CD14-positive monocyte (primary cell): ENCODE measurements around the gene PPOX. TPM values are rescaled to one million over a fixed set of nuclear protein-coding genes. Genes with fewer than 3 reads are reported as not detected.

Experiments
- DNase-seq, 3 donors: peaks; one replicate each; pipeline ENCODE4 v3.0.0-alpha.2; 2011 to 2022
- H2AFZ ChIP-seq: 2 replicates; pipeline ENCODE4 v1.6.0; 2012; ENCODE audit warnings: mild to moderate bottlenecking, low read depth, low read length, inconsistent platforms; ENCODE audit not compliant: insufficient read depth, poor library complexity, severe bottlenecking
- H3K27ac ChIP-seq, 2 donors: 1 replicate in 1 of 2; 2 replicates in 1 of 2; pipeline ENCODE4 v1.5.1; 2012 to 2013; ENCODE audit warnings: low read length in 2 of 2, control low read depth in 1 of 2, inconsistent platforms in 1 of 2, low read depth in 1 of 2, mild to moderate bottlenecking in 1 of 2
- H3K27me3 ChIP-seq, 2 donors: one replicate each; pipeline versions ENCODE4 v1.6.0 to v1.6.1; 2011 to 2013; ENCODE audit warnings: low read length in 2 of 2; ENCODE audit not compliant: control insufficient read depth in 2 of 2, insufficient read depth in 2 of 2
- H3K36me3 ChIP-seq, 2 donors: replicated peaks in 1 of 2; 1 replicate in 1 of 2; 2 replicates in 1 of 2; pipeline versions ENCODE4 v1.5.1 to v1.6.1; 2012 to 2013; ENCODE audit warnings: low read length in 2 of 2, control low read depth in 1 of 2, inconsistent platforms in 1 of 2, mild to moderate bottlenecking in 1 of 2; ENCODE audit not compliant: insufficient read depth in 2 of 2, control insufficient read depth in 1 of 2
- H3K4me1 ChIP-seq, 2 donors: 1 replicate in 1 of 2; 2 replicates in 1 of 2; pipeline versions ENCODE4 v1.5.1 to v1.6.1; 2012 to 2013; ENCODE audit warnings: low read length in 2 of 2, control low read depth in 1 of 2, inconsistent platforms in 1 of 2, mild to moderate bottlenecking in 1 of 2, moderate library complexity in 1 of 2; ENCODE audit not compliant: insufficient read depth in 2 of 2, control insufficient read depth in 1 of 2
- H3K4me2 ChIP-seq: replicated peaks from 2 replicates; pipeline ENCODE3; 2012; ENCODE audit warnings: low read length, moderate library complexity, mild to moderate bottlenecking; ENCODE audit not compliant: poor library complexity, severe bottlenecking; ENCODE audit errors: extremely low read depth
- H3K4me3 ChIP-seq, 3 experiments: fragments of 200-600 bp in 1 of 3; sonication (generic) in 1 of 3; replicated peaks in 1 of 3; 1 replicate in 2 of 3; 2 replicates in 1 of 3; pipeline ENCODE4 v1.5.1; 2011 to 2013; ENCODE audit warnings: low read length in 3 of 3, mild to moderate bottlenecking in 3 of 3, control low read depth in 2 of 3, low read depth in 2 of 3, inconsistent platforms in 1 of 3, moderate library complexity in 1 of 3
- H3K79me2 ChIP-seq: 2 replicates; pipeline ENCODE4 v1.6.0; 2012; ENCODE audit warnings: mild to moderate bottlenecking, control low read depth, inconsistent platforms, low read length, moderate library complexity; ENCODE audit not compliant: insufficient read depth
- H3K9ac ChIP-seq: 2 replicates; pipeline ENCODE4 v1.6.0; 2017; ENCODE audit warnings: low read length, mild to moderate bottlenecking; ENCODE audit not compliant: insufficient read depth, poor library complexity, severe bottlenecking
- H3K9me3 ChIP-seq, 2 donors: replicated peaks in 1 of 2; 1 replicate in 1 of 2; 2 replicates in 1 of 2; pipeline versions ENCODE4 v1.5.1 to v1.6.1; 2012 to 2013; ENCODE audit warnings: low read length in 2 of 2, control low read depth in 1 of 2; ENCODE audit not compliant: control insufficient read depth in 1 of 2, insufficient read depth in 1 of 2
- H4K20me1 ChIP-seq: 2 replicates; pipeline ENCODE4 v1.6.0; 2012; ENCODE audit warnings: mild to moderate bottlenecking, low read length, control low read depth, moderate library complexity; ENCODE audit not compliant: insufficient read depth
- H3K27ac Mint-ChIP-seq, 7 donors: one replicate each; pipeline ENCODE4 v1.8.0; 2020; ENCODE audit warnings: mild to moderate bottlenecking in 7 of 7, mixed read lengths in 7 of 7, moderate library complexity in 6 of 7, inconsistent platforms in 2 of 7
- H3K27me3 Mint-ChIP-seq, 3 donors: one replicate each; pipeline ENCODE4 v1.8.0; 2021 to 2022; ENCODE audit warnings: low read depth in 3 of 3, mild to moderate bottlenecking in 3 of 3, mixed read lengths in 3 of 3, moderate library complexity in 3 of 3, inconsistent platforms in 1 of 3
- H3K36me3 Mint-ChIP-seq, 2 donors: one replicate each; pipeline ENCODE4 v1.8.0; 2020; ENCODE audit warnings: mixed read lengths in 2 of 2, inconsistent platforms in 1 of 2, mild to moderate bottlenecking in 1 of 2
- H3K4me1 Mint-ChIP-seq: one replicate; pipeline ENCODE4 v1.8.0; 2020; ENCODE audit warnings: mild to moderate bottlenecking, mixed read lengths
- H3K4me3 Mint-ChIP-seq, 2 donors: one replicate each; pipeline ENCODE4 v1.8.0; 2020; ENCODE audit warnings: mild to moderate bottlenecking in 2 of 2, mixed read lengths in 2 of 2, moderate library complexity in 1 of 2
- H3K9me3 Mint-ChIP-seq, 7 donors: one replicate each; pipeline ENCODE4 v1.8.0; 2020 to 2022; ENCODE audit warnings: mixed read lengths in 7 of 7, mild to moderate bottlenecking in 6 of 7, moderate library complexity in 6 of 7, inconsistent platforms in 2 of 7
- CTCF ChIP-seq: fragments of 200-600 bp; IDR thresholded peaks from one replicate; pipeline ENCODE4 v1.8.0; 2022; ENCODE audit warnings: antibody characterized with exemption, mild to moderate bottlenecking
- WGBS: methylation state at CpG from one replicate; pipeline ENCODE4 v1.1.5; 2013; ENCODE audit warnings: missing lambda C conversion rate; ENCODE audit not compliant: insufficient coverage; 5-methylcytosine and 5-hydroxymethylcytosine counted together
- intact Hi-C, 2 donors: fragments of 100-400 bp; cut with micrococcal nuclease; formaldehyde crosslinking; loops; one replicate each; pipeline versions ENCODE4 v1.15.0 to v1.15.1; 2023
- polyA plus RNA-seq, 3 donors: library from polyadenylated mRNA; depleted of rRNA in 1 of 3; unstranded in 2 of 3; stranded (reverse) in 1 of 3; fragments of 300-500 nt in 2 of 3; fragments of >200 nt in 1 of 3; fragmentation: Illumina TruSeq in 2 of 3; gene quantifications; 1 replicate in 2 of 3; 2 replicates in 1 of 3; pipeline ENCODE4 v1.2.3, GENCODE V29; 2012 to 2021

Gene PPOX
- polyA plus RNA-seq, 3 donors = 10.5 to 42.6 (median 10.8) TPM

- peaks cover 0 to 4% of the 10 kb centered on the region in 2 donors for H3K36me3 Mint-ChIP-seq
- peaks cover 66 to 67% of the 10 kb centered on the region in 2 donors for H3K4me1 ChIP-seq
These were observed 22.2 kb downstream of the PPOX start for GRCh38 chr1:161188381-161188780.

DNA sequence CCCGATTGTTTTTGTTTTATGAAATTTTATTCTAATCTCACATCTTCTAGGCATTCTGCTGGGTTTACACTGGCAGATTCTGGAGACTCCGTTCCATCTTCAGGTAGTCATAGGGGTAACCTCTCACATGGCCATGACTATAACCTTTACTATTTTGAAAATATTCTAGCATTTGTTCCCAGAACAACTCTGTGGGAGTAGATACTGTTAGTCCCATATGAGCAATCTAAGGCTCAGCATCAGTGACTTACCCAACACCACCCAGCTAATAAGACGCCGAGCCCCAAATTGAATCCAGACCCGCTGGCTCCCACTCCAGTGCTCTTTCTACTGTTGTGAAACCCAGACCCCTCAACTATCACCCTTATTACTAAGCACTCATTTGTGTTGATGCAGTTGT lies 22.8 kb downstream of the PPOX start:
- H3K27ac Mint-ChIP-seq = peak overlapping the region in 1 of 7 donors; percentile 45
- peaks cover 64 to 66% of the 10 kb centered on the region in 2 donors for H3K4me1 ChIP-seq
- peaks cover 77% of the 10 kb centered on the region for H3K4me1 Mint-ChIP-seq
- DNase-seq = no peak
- no peak overlapping the region for H3K4me2 ChIP-seq
- peaks cover 0 to 4% (median 1%) of the 10 kb centered on the region in 3 donors for H3K27me3 Mint-ChIP-seq
- no peaks in the 10 kb centered on the region for H3K9me3 Mint-ChIP-seq
- intact Hi-C loops = no loop called here
- H3K9ac ChIP-seq = no peak overlapping the region
- H3K9me3 ChIP-seq = no peaks in the 10 kb centered on the region
- H2AFZ ChIP-seq = no peak overlapping the region
- H4K20me1 ChIP-seq = no peaks in the 10 kb centered on the region
- no peaks in the 10 kb centered on the region for H3K27me3 ChIP-seq
- no peak for TF ChIP-seq CTCF
- no CpG with 5 or more reads among the region's 5 CpGs for WGBS
- no peak overlapping the region for H3K4me3 ChIP-seq
- no peak overlapping the region for H3K4me3 Mint-ChIP-seq
- H3K79me2 ChIP-seq = no peaks in the 10 kb centered on the region
- peaks cover 0 to 4% of the 10 kb centered on the region in 2 donors for H3K36me3 Mint-ChIP-seq
- H3K36me3 ChIP-seq = no peaks in the 10 kb centered on the region
- H3K27ac ChIP-seq = no peak overlapping the region

More at GRCh38 chr1:161188381-161188780, 22.2 kb downstream of the PPOX start:
- WGBS = 100% methylated on average over 1 of the region's 6 CpGs
- Histone ChIP-seq H4K20me1 (no peaks in the 10 kb centered on the region), H3K9me3 (no peaks in the 10 kb centered on the region), H3K4me2 (no peak overlapping the region), H3K36me3 (no peaks in the 10 kb centered on the region), H3K9ac (no peak overlapping the region), H3K4me3 (no peak overlapping the region), H2AFZ (no peak overlapping the region), H3K79me2 (no peaks in the 10 kb centered on the region), H3K27me3 (no peaks in the 10 kb centered on the region), H3K27ac (no peak overlapping the region)
- peaks cover 0 to 4% (median 1%) of the 10 kb centered on the region in 3 donors for H3K27me3 Mint-ChIP-seq
- no peaks in the 10 kb centered on the region for H3K9me3 Mint-ChIP-seq
- no peak for TF ChIP-seq CTCF
- intact Hi-C loops = no loop called here
- peaks cover 80% of the 10 kb centered on the region for H3K4me1 Mint-ChIP-seq
- H3K4me3 Mint-ChIP-seq = no peak overlapping the region
- no peak for DNase-seq
- peak overlapping the region in 3 of 7 donors; percentile 5 to 27 (median 21) for H3K27ac Mint-ChIP-seq
